CD14-positive monocyte (primary cell): ENCODE data around the gene GRIP1. TPM values are rescaled to one million over a fixed set of nuclear protein-coding genes. Genes with fewer than 3 reads are reported as not detected.

Experiments used
- DNase-seq, 3 donors: peaks; one replicate each; pipeline ENCODE4 v3.0.0-alpha.2; 2011 to 2022
- H2AFZ ChIP-seq: 2 replicates; pipeline ENCODE4 v1.6.0; 2012; ENCODE audit warnings: mild to moderate bottlenecking, low read depth, low read length, inconsistent platforms; ENCODE audit not compliant: insufficient read depth, poor library complexity, severe bottlenecking
- H3K27ac ChIP-seq, 2 donors: 1 replicate in 1 of 2; 2 replicates in 1 of 2; pipeline ENCODE4 v1.5.1; 2012 to 2013; ENCODE audit warnings: low read length in 2 of 2, control low read depth in 1 of 2, inconsistent platforms in 1 of 2, low read depth in 1 of 2, mild to moderate bottlenecking in 1 of 2
- H3K27me3 ChIP-seq, 2 donors: one replicate each; pipeline versions ENCODE4 v1.6.0 to v1.6.1; 2011 to 2013; ENCODE audit warnings: low read length in 2 of 2; ENCODE audit not compliant: control insufficient read depth in 2 of 2, insufficient read depth in 2 of 2
- H3K36me3 ChIP-seq, 2 donors: replicated peaks in 1 of 2; 1 replicate in 1 of 2; 2 replicates in 1 of 2; pipeline versions ENCODE4 v1.5.1 to v1.6.1; 2012 to 2013; ENCODE audit warnings: low read length in 2 of 2, control low read depth in 1 of 2, inconsistent platforms in 1 of 2, mild to moderate bottlenecking in 1 of 2; ENCODE audit not compliant: insufficient read depth in 2 of 2, control insufficient read depth in 1 of 2
- H3K4me1 ChIP-seq, 2 donors: 1 replicate in 1 of 2; 2 replicates in 1 of 2; pipeline versions ENCODE4 v1.5.1 to v1.6.1; 2012 to 2013; ENCODE audit warnings: low read length in 2 of 2, control low read depth in 1 of 2, inconsistent platforms in 1 of 2, mild to moderate bottlenecking in 1 of 2, moderate library complexity in 1 of 2; ENCODE audit not compliant: insufficient read depth in 2 of 2, control insufficient read depth in 1 of 2
- H3K4me2 ChIP-seq: replicated peaks from 2 replicates; pipeline ENCODE3; 2012; ENCODE audit warnings: low read length, moderate library complexity, mild to moderate bottlenecking; ENCODE audit not compliant: poor library complexity, severe bottlenecking; ENCODE audit errors: extremely low read depth
- H3K4me3 ChIP-seq, 3 experiments: fragments of 200-600 bp in 1 of 3; sonication (generic) in 1 of 3; replicated peaks in 1 of 3; 1 replicate in 2 of 3; 2 replicates in 1 of 3; pipeline ENCODE4 v1.5.1; 2011 to 2013; ENCODE audit warnings: low read length in 3 of 3, mild to moderate bottlenecking in 3 of 3, control low read depth in 2 of 3, low read depth in 2 of 3, inconsistent platforms in 1 of 3, moderate library complexity in 1 of 3
- H3K79me2 ChIP-seq: 2 replicates; pipeline ENCODE4 v1.6.0; 2012; ENCODE audit warnings: mild to moderate bottlenecking, control low read depth, inconsistent platforms, low read length, moderate library complexity; ENCODE audit not compliant: insufficient read depth
- H3K9ac ChIP-seq: 2 replicates; pipeline ENCODE4 v1.6.0; 2017; ENCODE audit warnings: low read length, mild to moderate bottlenecking; ENCODE audit not compliant: insufficient read depth, poor library complexity, severe bottlenecking
- H3K9me3 ChIP-seq, 2 donors: replicated peaks in 1 of 2; 1 replicate in 1 of 2; 2 replicates in 1 of 2; pipeline versions ENCODE4 v1.5.1 to v1.6.1; 2012 to 2013; ENCODE audit warnings: low read length in 2 of 2, control low read depth in 1 of 2; ENCODE audit not compliant: control insufficient read depth in 1 of 2, insufficient read depth in 1 of 2
- H4K20me1 ChIP-seq: 2 replicates; pipeline ENCODE4 v1.6.0; 2012; ENCODE audit warnings: mild to moderate bottlenecking, low read length, control low read depth, moderate library complexity; ENCODE audit not compliant: insufficient read depth
- H3K27ac Mint-ChIP-seq, 7 donors: one replicate each; pipeline ENCODE4 v1.8.0; 2020; ENCODE audit warnings: mild to moderate bottlenecking in 7 of 7, mixed read lengths in 7 of 7, moderate library complexity in 6 of 7, inconsistent platforms in 2 of 7
- H3K27me3 Mint-ChIP-seq, 3 donors: one replicate each; pipeline ENCODE4 v1.8.0; 2021 to 2022; ENCODE audit warnings: low read depth in 3 of 3, mild to moderate bottlenecking in 3 of 3, mixed read lengths in 3 of 3, moderate library complexity in 3 of 3, inconsistent platforms in 1 of 3
- H3K36me3 Mint-ChIP-seq, 2 donors: one replicate each; pipeline ENCODE4 v1.8.0; 2020; ENCODE audit warnings: mixed read lengths in 2 of 2, inconsistent platforms in 1 of 2, mild to moderate bottlenecking in 1 of 2
- H3K4me1 Mint-ChIP-seq: one replicate; pipeline ENCODE4 v1.8.0; 2020; ENCODE audit warnings: mild to moderate bottlenecking, mixed read lengths
- H3K4me3 Mint-ChIP-seq, 2 donors: one replicate each; pipeline ENCODE4 v1.8.0; 2020; ENCODE audit warnings: mild to moderate bottlenecking in 2 of 2, mixed read lengths in 2 of 2, moderate library complexity in 1 of 2
- H3K9me3 Mint-ChIP-seq, 7 donors: one replicate each; pipeline ENCODE4 v1.8.0; 2020 to 2022; ENCODE audit warnings: mixed read lengths in 7 of 7, mild to moderate bottlenecking in 6 of 7, moderate library complexity in 6 of 7, inconsistent platforms in 2 of 7
- WGBS: methylation state at CpG from one replicate; pipeline ENCODE4 v1.1.5; 2013; ENCODE audit warnings: missing lambda C conversion rate; ENCODE audit not compliant: insufficient coverage; 5-methylcytosine and 5-hydroxymethylcytosine counted together
- intact Hi-C, 2 donors: fragments of 100-400 bp; cut with micrococcal nuclease; formaldehyde crosslinking; loops; one replicate each; pipeline versions ENCODE4 v1.15.0 to v1.15.1; 2023
- polyA plus RNA-seq, 3 donors: library from polyadenylated mRNA; depleted of rRNA in 1 of 3; unstranded in 2 of 3; stranded (reverse) in 1 of 3; fragments of 300-500 nt in 2 of 3; fragments of >200 nt in 1 of 3; fragmentation: Illumina TruSeq in 2 of 3; gene quantifications; 1 replicate in 2 of 3; 2 replicates in 1 of 3; pipeline ENCODE4 v1.2.3, GENCODE V29; 2012 to 2021
- TF ChIP-seq, protein P1 (sequence below): fragments of 200-600 bp; IDR thresholded peaks from one replicate; pipeline ENCODE4 v1.8.0; 2022; ENCODE audit warnings: antibody characterized with exemption, mild to moderate bottlenecking

GRIP1 gene
- polyA plus RNA-seq, 3 donors, result 0.21 TPM; not detected in 2

- no peaks in the 10 kb centered on the region for H3K4me1 ChIP-seq
- WGBS, result 90% methylated on average over 3 of the region's 3 CpGs
- Mint-ChIP-seq H3K4me1 (peaks cover 5% of the 10 kb centered on the region), H3K4me3 (no peak overlapping the region), H3K27me3 (no peaks in the 10 kb centered on the region), H3K9me3 (peaks cover 0 to 17% (median 8%) of the 10 kb centered on the region in 7 donors), H3K36me3 (no peaks in the 10 kb centered on the region), H3K27ac (no peak overlapping the region)
- DNase-seq, result no peak
- H2AFZ ChIP-seq, result no peak overlapping the region
- H3K4me3 ChIP-seq, result no peak overlapping the region
- H3K27me3 ChIP-seq, result no peaks in the 10 kb centered on the region
- TF ChIP-seq, protein P1, sequence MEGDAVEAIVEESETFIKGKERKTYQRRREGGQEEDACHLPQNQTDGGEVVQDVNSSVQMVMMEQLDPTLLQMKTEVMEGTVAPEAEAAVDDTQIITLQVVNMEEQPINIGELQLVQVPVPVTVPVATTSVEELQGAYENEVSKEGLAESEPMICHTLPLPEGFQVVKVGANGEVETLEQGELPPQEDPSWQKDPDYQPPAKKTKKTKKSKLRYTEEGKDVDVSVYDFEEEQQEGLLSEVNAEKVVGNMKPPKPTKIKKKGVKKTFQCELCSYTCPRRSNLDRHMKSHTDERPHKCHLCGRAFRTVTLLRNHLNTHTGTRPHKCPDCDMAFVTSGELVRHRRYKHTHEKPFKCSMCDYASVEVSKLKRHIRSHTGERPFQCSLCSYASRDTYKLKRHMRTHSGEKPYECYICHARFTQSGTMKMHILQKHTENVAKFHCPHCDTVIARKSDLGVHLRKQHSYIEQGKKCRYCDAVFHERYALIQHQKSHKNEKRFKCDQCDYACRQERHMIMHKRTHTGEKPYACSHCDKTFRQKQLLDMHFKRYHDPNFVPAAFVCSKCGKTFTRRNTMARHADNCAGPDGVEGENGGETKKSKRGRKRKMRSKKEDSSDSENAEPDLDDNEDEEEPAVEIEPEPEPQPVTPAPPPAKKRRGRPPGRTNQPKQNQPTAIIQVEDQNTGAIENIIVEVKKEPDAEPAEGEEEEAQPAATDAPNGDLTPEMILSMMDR, result no peak
- intact Hi-C loops, result no loop called here
- no peak overlapping the region for H3K9ac ChIP-seq
- no peaks in the 10 kb centered on the region for H4K20me1 ChIP-seq
- H3K27ac ChIP-seq, result no peak overlapping the region
- peaks cover 0 to 5% of the 10 kb centered on the region in 2 donors for H3K9me3 ChIP-seq
- H3K79me2 ChIP-seq, result no peaks in the 10 kb centered on the region
- H3K4me2 ChIP-seq, result no peak overlapping the region
- H3K36me3 ChIP-seq, result no peaks in the 10 kb centered on the region
These were observed 123.8 kb downstream of the GRIP1 start for GRCh38 chr12:66555113-66555512.

DNA sequence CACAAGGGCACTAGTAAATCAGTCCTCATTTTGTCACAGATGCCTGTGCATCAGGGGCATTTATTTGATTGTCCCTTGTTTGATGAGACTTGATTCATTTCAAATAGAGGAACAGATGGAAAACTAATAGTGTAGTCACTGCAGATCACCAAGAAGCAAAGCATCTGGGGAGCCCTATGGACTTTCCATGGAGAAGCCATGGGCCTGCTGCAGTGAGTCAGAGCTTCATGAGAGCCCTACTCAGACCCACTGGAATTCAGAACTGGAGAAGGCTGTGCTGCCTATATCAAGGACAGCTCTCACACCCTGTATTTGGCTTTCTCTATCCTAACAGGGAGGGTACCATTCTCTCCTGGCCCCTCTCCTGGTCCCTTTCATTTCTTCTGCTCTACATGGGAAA lies 126.2 kb downstream of the GRIP1 start:
- no peaks in the 10 kb centered on the region for H3K4me1 ChIP-seq
- no peaks in the 10 kb centered on the region for H4K20me1 ChIP-seq
- H3K9me3 ChIP-seq, result peaks cover 0 to 5% of the 10 kb centered on the region in 2 donors
- no peak overlapping the region for H2AFZ ChIP-seq
- Mint-ChIP-seq H3K27ac (no peak overlapping the region), H3K27me3 (no peaks in the 10 kb centered on the region), H3K4me3 (no peak overlapping the region), H3K36me3 (no peaks in the 10 kb centered on the region), H3K4me1 (peaks cover 12% of the 10 kb centered on the region), H3K9me3 (peaks cover 0 to 15% (median 5%) of the 10 kb centered on the region in 7 donors)
- TF ChIP-seq, protein P1, result no peak
- intact Hi-C loops, result no loop called here
- no peak overlapping the region for H3K4me3 ChIP-seq
- no peaks in the 10 kb centered on the region for H3K27me3 ChIP-seq
- H3K27ac ChIP-seq, result no peak overlapping the region
- H3K36me3 ChIP-seq, result no peaks in the 10 kb centered on the region
- no peaks in the 10 kb centered on the region for H3K79me2 ChIP-seq
- H3K4me2 ChIP-seq, result no peak overlapping the region
- no peak for DNase-seq
- no peak overlapping the region for H3K9ac ChIP-seq
